ENCODE measurements around the gene SPG7.

SPG7 gene

DNA sequence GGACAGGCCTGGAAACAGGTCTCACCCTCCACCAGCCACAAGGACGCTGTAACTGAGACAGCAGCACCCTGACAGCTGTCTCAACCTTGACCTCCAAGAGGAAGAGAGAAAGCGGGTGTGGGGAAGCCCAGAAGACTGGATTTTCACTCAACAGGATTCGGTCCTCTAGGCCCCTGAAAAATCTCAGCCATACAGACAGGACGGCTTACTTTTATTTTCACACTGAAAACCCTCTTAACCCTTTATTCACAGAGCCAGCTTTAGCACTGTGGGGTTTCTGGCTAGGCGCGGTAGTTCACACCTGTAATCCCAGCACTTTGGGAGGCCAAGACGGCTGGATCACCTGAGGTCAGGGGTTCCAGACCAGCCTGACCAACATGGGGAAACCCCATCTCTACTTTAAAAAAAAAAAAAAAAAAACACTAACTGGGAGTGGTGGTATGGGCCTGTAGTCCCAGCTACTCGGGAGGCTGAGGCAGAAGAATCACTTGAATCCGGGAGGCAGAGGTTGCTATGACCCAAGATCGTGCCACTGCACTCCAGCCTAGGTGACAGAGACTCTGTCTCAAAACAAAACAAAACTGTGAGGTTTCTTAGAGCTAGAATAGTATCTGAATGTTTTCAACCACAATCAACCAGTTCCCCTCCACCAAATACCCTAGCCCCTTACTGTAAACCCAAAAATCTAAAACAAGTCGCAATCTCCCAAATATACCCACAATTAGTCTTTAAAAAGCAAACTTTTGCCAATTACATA lies 23.1 kb upstream of the SPG7 start:
- no peak for DNase-seq (ENCODE audit: low read depth, low spot score)

GRCh38 chr16:89485701-89486246 lies 22.4 kb upstream of the SPG7 start:
- no peak for DNase-seq (ENCODE audit: low read depth, low spot score)

- DNase-seq (ENCODE audit: low read depth, low spot score) = peak; percentile 83
Observed at GRCh38 chr16:89489040-89489897, 18.9 kb upstream of the SPG7 start.

DNA sequence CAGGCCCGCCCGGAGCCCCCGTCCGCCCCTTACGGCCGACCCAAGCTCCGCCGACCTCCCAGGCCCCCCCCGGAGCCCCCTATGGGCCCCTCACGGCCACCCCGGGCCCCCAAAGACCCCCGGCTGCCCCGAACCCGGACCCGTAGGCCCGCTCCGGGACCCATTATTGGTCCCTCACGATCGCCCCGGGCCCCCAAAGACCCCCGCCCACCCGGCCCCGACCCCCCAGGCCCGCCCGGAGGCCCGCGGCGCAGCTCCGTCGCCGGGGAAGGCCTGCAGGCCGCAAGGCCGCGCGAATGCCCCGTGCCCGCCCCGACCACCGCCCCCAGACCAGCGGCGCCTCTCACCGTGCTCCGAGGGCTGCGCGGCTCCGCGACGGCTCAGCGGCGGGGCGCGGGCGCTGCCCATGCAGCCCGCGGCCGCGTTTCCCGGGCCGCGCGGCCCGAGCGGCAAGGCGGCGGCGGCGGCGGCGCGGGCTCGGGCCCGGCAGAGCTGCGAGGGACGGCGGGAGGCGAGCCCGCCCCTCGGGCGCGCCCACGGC lies 18.2 kb upstream of the SPG7 start:
- no peak for DNase-seq (ENCODE audit: low read depth, low spot score)

- DNase-seq (ENCODE audit: low read depth, low spot score) = peak; percentile 100
Observed at GRCh38 chr16:89490439-89491237, 17.6 kb upstream of the SPG7 start, which contains the start of gene ANKRD11. ANKRD11 (minus strand) TSS chr16:89490561; CDS start chr16:89317019, 173,542 bp downstream.

DNA sequence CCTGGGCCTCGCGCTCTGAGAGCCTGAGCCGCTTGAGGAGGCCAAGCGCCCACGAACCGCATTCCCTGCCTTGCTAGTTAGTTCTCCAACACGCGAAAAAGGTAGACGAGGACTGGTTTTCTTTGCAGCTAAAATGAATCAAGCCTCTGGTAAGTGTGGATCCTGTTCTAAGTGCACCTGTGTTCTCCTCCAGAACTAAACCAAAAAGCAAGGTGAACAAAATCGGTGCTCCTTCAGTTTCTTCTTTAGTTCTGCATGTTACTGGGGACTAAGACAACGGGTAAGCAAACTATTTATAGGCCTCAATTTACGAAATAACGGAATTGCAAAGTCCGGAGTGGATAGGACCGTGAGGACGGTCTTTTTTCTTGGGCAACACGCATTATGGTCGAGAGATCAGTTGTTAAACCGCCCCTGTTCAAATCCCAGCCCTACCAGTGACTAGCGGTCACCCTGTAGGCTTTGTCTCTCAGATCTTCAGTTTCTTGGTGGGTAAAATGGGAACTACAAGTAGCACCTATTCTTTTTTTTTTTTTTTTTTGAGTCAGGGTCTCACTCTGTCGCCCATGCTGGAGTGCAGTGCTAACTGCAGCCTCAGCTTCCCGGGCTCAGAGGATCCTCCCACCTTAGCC lies 16.8 kb upstream of the SPG7 start:
- peak; percentile 74 for DNase-seq (ENCODE audit: low read depth, low spot score)

DNA sequence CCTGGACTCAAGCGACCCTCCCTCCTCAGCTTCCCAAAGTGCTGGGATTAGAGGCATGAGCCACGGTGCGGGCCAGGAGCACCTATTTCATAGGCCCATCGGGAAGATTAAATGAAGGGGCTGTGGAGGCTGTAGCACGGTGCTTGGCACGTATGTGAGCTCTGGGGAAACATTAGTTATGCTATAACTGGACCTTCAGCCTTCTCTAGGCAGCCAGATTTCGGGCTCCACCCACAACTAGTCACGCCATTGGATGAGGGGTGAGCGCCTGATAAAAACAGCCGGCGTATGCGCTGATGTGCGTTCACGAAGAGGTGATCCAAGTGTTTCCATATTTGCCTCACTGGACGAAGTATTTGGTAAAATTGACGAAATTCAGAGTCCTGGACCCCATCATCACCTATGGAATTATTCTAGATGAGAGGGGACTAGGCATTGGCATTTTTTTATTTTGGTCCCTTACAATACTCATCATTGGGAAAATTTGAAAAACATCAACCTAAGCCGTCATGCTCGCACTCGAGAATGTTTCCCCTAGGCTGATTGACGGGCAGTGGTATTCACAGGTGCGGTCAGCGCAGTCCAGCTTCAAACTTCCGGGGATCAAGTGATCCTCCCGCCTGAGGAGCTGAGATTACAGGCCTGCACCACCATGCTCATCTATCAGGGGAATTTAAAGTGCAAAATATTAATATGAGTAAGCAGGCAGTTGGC lies 16.1 kb upstream of the SPG7 start:
- no peak for DNase-seq (ENCODE audit: low read depth, low spot score)

GRCh38 chr16:89493776-89494175 lies 14.4 kb upstream of the SPG7 start:
- no peak for DNase-seq (ENCODE audit: low read depth, low spot score)

- peak; percentile 73 for DNase-seq (ENCODE audit: low read depth, low spot score)
Observed at GRCh38 chr16:89495121-89495520, 13.1 kb upstream of the SPG7 start.

- DNase-seq (ENCODE audit: low read depth, low spot score) = no peak
Observed at GRCh38 chr16:89498839-89499238, 9.4 kb upstream of the SPG7 start.

- no peak for DNase-seq (ENCODE audit: low read depth, low spot score)
Observed at GRCh38 chr16:89499767-89500166, 8.4 kb upstream of the SPG7 start.

DNA sequence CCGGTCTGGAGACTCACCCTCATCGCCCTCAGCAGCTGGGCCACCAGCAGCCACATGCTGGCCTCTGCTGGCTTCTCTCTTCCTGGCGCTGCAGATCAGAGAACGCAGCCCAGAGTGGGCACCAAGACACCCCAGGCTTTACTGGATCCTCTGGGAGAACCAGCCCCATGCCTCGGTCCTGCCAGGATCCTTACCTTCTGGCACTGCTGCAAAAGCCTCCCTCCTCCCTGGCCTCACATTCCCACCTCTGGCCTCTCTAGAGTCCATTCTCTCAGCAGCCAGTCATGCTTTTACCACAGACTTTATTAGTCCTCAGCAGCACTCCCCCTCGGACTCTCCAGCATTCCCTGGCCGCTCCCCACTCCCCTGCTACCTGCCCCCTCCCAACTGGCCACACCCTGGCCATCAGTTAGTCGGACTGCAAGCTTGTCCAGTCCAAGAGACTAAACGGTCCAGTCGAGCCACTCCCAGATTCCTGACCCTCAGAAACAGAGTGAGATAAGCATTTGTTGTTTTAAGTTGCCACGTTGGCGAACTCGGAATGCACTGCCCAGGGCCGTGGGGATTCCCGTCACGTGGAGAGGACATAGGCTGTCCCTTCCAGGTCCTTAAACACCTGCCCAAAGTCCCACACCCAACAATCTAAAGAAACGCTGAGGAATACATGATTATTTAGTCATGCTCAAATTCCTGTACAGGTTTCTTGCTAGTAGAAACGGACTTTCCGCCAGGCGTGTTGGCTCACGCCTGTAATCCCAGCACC lies 5.9 kb upstream of the SPG7 start:
- DNase-seq (ENCODE audit: low read depth, low spot score) = peak; percentile 84

- DNase-seq (ENCODE audit: low read depth, low spot score) = no peak
Observed at GRCh38 chr16:89504091-89504490, 4.1 kb upstream of the SPG7 start.

DNA sequence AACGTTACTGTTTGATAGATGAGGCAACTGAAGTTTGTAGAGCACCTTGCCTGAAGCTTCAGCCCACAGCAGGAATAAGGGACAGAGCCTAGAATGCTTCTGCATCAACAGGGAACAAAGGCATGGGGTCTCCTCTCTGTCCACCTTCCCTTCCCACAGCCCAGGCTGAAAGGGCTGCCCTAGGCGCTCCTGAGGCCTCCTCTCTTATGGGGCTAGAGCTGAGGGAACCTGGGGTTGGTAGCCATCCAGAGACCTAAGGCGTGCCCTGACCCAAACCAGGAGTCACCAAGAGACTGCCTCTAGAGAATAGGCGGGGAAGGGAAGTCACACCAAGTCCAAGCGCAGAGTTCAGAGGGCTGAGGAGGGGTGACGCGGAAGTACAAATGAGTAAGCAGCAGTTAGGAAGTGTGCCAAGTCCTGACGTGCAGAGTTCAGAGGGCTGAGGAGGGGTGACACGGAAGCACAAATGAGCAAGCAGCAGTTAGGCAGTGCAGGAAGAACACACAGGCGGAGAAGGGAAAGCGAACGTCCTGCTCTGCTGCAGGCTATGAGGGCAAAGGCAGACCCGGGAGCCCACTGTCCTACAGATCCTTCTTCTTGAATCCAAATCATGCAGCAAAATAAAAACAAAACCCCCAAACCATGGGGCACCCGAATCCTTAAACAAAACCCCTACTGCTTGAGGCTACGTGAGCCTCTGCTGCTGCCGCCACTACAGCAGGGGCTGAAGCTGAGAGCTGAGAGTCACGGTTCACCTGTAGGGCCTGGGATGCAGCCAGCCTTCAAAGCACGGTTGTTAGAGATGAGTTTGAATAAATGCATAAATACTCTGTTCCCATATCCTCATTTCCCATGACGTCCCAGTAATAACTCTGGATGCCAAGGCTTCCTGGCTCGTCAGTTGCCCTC lies 2.7 kb upstream of the SPG7 start:
- no peak for DNase-seq (ENCODE audit: low read depth, low spot score)

GRCh38 chr16:89506113-89506504 lies 2.1 kb upstream of the SPG7 start:
- DNase-seq (ENCODE audit: low read depth, low spot score) = no peak

DNA sequence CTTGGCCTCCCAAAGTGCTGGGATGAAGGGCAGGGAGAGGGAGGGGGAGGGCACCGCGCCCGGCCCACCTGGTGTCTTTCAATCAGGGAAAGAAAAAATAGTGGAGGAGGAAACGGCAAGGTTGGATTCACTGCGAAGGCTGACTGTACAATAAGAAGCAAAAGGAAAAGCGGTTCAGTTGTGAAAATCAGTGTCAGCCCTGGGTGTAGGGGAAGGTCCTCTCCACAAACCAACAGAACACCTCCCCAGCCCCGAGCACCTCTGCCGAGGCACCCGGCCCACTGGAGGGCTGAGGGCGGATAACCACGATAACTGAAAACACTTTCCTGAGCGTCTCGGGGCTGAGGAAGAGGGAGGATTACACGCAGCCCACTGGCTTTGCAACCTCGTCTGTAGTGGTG lies 1.4 kb upstream of the SPG7 start:
- DNase-seq (ENCODE audit: low read depth, low spot score) = peak; percentile 27

DNA sequence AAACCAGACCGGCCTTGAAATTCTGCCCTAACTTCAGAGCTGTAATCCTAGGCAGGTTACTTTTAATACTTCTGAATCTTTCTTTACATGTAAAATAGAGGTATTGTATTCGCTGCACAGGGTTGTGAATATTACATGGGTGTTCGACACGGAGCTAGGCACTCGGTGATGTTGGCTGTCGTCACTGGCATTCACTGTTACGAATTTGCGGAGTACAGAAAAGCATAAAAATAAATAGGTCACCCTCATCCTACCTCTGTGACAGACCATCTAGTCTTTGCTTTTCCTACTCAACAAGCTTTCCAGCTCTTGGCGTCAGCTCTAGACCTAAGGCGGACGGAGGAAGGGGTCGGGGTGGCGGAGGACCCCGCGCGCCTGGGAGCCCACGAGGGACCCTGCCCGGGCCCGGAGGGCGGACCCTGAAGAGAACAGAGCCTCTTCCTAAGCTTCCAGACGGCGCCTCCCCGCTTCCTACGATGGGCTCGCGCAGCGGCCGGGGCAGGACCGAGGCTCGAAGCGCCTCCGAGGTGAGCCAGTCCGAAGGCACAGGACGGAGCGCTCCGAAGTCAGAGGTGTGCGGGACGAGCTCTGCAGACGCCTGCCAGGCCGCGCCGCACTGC lies 879 bp upstream of the SPG7 start:
- no peak for DNase-seq (ENCODE audit: low read depth, low spot score)

- no peak for DNase-seq (ENCODE audit: low read depth, low spot score)
Observed at GRCh38 chr16:89510526-89510925, 2.3 kb downstream of the SPG7 start.
